GM12878 (cell line): Measurements from ENCODE around the gene NIN.

Experiments
- ATF2 ChIP-seq: IDR thresholded peaks from 2 replicates; pipeline ENCODE4 v1.6.1; 2012; ENCODE audit warnings: low read length, inconsistent platforms
- CTCF ChIP-seq, 3 experiments: IDR thresholded peaks in 2 of 3; conservative IDR thresholded peaks in 1 of 3; 2 replicates each; pipeline ENCODE4 v1.5.1; 2011; ENCODE audit warnings: low read depth in 3 of 3, low read length in 3 of 3, mild to moderate bottlenecking in 3 of 3, control low read depth in 2 of 3, moderate library complexity in 2 of 3, inconsistent platforms in 1 of 3, mixed read lengths in 1 of 3; ENCODE audit not compliant: control insufficient read depth in 2 of 3, insufficient read depth in 1 of 3; ENCODE audit errors: extremely low read depth in 1 of 3
- JUND ChIP-seq: IDR thresholded peaks from 2 replicates; pipeline ENCODE4 v1.6.1; 2012; ENCODE audit warnings: low read depth, mild to moderate bottlenecking, low read length, improper control_type of control experiment, moderate library complexity
- PBX3 ChIP-seq: IDR thresholded peaks from 2 replicates; pipeline ENCODE4 v1.6.1; 2011; ENCODE audit warnings: mild to moderate bottlenecking, low read depth, low read length, moderate library complexity; ENCODE audit not compliant: insufficient replicate concordance
- TAF1 ChIP-seq: IDR thresholded peaks from 2 replicates; pipeline ENCODE4 v1.6.1; 2011; ENCODE audit warnings: mild to moderate bottlenecking, low read depth, low read length, borderline replicate concordance
- ZNF592 ChIP-seq: fragments of 450-650 bp; IDR thresholded peaks from 2 replicates; pipeline ENCODE4 v1.6.1; 2017; ENCODE audit warnings: mild to moderate bottlenecking, moderate library complexity

GRCh38 chr14:50837850-50838470 lies 7.0 kb upstream of the NIN start:
- TF ChIP-seq PBX3 (no peak), CTCF (IDR thresholded peaks at IDR 0.05 in 2 of 3, conservative IDR thresholded peaks at IDR 0.05 in 1 of 3; ENCODE audit: control insufficient read depth in 2 of 3, extremely low read depth in 1 of 3, insufficient read depth in 1 of 3, low read depth in 3 of 3, low read length in 3 of 3) (no peak), ZNF592 (no peak), TAF1 (no peak), ATF2 (no peak), JUND (no peak)
